ENCODE measurements around the gene TLX2.

The TLX2 gene

DNA sequence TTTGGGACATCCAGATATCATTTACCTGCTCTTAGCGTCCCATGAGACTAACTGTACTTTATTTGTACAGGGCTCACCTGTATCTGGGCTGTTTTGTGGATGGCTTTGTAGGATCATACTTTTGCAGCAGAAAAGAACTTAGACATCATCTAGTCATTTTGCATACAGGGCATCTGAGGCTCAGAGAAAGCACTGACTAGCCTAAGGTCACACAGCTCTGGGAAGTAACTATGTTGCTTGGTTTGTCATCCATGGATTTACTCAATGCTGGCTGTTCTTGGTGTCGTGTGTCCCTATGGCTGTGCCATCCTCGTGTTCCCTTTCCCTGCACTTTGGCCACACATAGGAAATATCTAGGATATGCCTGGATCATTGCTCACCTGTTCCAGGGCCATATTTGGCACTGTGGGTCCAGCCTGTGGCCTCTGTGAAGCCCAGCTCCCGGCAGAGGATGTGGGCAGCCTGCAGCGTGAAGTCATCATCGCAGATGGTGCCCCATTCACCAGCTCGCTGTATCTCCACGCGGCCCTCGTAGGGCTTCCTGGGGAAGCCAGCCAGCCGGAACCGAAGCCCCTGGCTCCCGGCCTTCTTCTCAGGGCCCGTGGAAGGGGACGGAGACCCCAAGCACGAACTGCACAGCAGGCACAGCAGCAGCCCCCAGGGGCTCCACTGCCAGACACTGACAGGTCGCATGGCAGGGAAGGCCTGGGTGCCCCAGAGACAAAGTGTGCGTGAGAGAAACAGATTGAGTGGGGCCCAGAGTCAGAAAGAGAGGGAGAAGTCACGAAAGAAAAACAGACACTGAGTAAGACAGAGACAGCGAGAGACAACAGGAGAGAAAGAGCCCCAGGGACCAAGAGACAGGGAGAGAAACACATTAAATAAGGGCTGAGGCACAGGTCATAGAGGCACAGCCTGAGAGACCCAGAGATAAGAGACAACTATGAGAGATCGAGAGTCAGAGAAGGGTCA lies 38.0 kb downstream of the TLX2 start:
- DNase-seq (ENCODE audit: extremely low read depth, low read depth): no peak
- H3K4me3 ChIP-seq (replicated peaks; ENCODE audit: low read depth, low read length): peak overlapping the region; percentile 73
- TF ChIP-seq, protein P1, sequence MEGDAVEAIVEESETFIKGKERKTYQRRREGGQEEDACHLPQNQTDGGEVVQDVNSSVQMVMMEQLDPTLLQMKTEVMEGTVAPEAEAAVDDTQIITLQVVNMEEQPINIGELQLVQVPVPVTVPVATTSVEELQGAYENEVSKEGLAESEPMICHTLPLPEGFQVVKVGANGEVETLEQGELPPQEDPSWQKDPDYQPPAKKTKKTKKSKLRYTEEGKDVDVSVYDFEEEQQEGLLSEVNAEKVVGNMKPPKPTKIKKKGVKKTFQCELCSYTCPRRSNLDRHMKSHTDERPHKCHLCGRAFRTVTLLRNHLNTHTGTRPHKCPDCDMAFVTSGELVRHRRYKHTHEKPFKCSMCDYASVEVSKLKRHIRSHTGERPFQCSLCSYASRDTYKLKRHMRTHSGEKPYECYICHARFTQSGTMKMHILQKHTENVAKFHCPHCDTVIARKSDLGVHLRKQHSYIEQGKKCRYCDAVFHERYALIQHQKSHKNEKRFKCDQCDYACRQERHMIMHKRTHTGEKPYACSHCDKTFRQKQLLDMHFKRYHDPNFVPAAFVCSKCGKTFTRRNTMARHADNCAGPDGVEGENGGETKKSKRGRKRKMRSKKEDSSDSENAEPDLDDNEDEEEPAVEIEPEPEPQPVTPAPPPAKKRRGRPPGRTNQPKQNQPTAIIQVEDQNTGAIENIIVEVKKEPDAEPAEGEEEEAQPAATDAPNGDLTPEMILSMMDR (IDR thresholded peaks at IDR 0.05; ENCODE audit: low read depth, low read length, missing control alignments): no peak

DNA sequence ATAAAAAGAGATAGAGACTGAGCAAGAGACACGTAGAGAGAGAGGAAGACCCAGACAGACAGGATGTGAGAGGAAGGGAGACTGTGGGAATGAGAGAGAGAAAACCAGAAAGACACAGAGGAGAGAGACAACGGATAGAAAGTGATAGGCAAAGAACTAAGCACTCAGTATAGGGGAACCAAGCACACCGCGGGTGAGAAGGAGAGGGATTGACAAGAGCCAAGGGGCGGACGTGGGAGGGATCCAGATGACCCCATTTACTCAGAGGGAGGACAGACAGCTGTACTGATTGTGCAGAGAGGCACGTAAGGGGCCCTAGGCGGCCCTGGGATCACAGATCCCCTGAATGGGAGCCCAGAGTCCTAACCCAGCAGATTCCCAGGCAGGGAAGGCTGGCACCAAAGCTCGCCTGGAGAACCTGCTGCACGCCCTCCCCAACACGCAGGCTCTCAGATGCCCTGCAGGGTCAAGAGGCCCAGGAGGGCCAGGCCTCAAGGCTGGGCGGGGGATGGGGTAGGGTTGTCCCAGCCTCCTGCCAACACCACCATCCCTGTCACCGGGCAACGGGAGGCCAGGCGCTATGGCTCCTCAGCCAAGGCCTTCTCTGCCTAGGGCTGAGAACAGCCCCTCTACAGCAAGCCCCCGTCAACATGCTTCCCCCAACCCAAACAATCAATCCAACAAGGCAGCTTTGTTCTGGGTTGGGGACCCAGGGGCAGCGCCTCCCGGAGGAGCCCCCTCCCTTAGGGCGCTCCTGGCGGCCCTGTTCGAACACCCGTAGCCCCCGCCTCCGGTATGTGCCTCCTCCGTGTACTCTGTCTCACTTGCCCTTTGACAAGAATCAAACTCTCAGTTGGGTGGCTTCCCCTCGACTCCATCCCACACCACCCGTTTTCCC lies 38.9 kb downstream of the TLX2 start:
- DNase-seq (ENCODE audit: extremely low read depth, low read depth): no peak

DNA sequence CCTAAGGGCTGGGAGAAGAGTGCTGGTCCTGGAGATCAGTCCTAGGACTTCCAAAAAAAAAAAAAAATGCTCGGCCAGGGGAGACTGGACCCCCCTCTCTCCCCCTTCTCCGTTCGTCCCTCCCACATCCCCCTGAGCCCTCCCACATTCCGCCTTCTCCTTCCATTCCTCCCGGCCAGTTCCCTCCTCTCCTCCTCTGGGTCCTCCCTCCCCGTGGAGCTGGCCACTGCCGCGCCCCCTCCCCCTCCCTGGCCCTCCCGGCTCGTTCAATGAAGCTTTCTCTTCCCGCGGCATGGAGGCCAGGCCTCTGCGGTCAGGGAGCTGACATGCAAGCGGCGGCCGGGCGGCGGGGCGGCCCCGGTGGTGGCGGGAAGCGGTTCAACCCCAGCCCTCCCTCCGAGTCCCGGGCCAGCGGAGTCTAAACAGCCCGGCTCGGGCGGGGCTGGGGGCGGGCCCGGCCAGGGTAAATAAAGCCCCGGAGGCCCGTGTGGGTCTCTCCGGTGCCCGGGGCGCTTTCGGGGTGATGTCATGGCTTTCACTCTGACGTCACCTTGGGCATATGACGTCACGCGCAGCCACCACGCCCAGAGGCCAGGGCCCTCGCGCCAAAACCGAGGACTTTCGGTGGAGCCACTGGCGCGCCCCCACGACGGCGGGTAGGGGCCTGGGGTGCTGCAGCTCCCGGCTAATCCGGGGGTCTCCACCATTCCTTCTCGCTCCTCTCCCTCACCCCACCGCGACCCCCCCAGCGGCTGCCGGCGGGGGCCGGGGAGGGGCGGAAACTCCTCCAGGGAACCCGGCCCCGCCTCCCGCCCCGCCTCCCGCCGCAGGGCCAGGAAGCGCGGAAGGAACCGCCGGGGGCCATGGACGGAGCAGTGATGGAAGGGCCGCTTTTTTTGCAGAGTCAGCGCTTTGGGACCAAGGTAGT lies 39.9 kb downstream of the TLX2 start, which contains the start of the genes DOK1 and LOXL3:
TSS of gene DOK1 (plus strand) at position 829 of the 928 bp plus-strand sequence. CDS start at position 864, 35 bp downstream.
TSS of gene LOXL3 (minus strand) at position 51 of the 928 bp plus-strand sequence. CDS start 1,308 bp downstream, outside the sequence.
- DNase-seq (ENCODE audit: extremely low read depth, low read depth): no peak
- TF ChIP-seq, protein P1 (IDR thresholded peaks at IDR 0.05; ENCODE audit: low read depth, low read length, missing control alignments): no peak
- peak within 1 kb of the TSS; percentile 73 for H3K4me3 ChIP-seq (replicated peaks; ENCODE audit: low read depth, low read length)

More for the DNA sequence above, 38.9 kb downstream of the TLX2 start:
- peak overlapping the region; percentile 73 for H3K4me3 ChIP-seq (replicated peaks; ENCODE audit: low read depth, low read length)
- TF ChIP-seq, protein P1 (IDR thresholded peaks at IDR 0.05; ENCODE audit: low read depth, low read length, missing control alignments): no peak

DNA sequence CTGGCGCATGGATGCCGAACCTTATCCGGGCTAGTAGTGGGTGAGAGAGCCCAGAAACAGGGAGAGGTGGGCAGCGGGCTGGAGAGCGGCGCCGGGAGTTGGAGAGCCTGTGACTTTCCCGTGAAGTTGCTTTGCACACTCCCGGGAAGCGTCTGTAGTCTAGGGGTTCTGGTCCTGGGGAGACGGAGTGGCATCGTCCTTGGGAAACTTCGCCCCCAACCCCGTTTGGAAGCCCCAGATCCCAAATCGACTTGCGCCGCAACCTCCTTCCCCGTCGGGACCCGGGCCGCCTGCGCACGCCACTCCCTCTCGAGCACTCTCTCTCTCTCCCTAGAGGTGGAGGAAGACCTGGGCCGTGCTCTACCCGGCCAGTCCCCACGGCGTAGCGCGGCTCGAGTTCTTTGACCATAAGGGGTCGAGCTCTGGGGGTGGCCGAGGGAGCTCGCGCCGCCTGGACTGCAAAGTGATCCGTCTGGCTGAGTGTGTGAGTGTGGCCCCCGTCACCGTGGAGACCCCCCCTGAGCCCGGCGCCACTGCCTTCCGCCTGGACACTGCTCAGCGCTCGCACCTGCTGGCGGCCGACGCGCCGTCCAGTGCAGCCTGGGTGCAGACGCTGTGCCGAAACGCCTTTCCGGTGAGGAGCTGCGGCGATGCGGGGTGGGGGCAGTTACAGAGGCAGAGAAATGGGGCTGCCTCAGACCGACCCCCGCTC lies 40.7 kb downstream of the TLX2 start:
- DNase-seq (ENCODE audit: extremely low read depth, low read depth): no peak
- TF ChIP-seq, protein P1 (IDR thresholded peaks at IDR 0.05; ENCODE audit: low read depth, low read length, missing control alignments): no peak
- peak overlapping the region; percentile 73 for H3K4me3 ChIP-seq (replicated peaks; ENCODE audit: low read depth, low read length)

DNA sequence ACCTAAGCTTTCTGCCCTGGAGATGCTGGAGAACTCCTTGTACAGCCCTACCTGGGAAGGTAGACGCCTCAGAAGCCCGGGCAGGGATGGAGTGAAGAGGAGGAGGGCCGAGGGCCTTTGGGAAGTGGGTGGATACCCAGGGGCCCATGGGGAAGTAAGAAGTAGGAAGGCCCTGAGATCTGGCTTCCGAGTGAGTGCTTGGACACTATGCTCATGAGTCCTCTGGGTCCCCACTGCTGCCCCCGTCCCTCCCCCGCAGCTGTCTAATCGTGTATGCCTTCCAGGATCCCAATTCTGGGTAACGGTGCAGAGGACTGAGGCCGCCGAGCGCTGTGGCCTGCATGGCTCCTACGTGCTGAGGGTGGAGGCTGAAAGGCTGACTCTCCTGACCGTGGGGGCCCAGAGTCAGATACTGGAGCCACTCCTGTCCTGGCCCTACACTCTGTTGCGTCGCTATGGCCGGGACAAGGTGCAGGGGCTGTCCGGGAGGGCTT lies 41.4 kb downstream of the TLX2 start:
- TF ChIP-seq, protein P1 (IDR thresholded peaks at IDR 0.05; ENCODE audit: low read depth, low read length, missing control alignments): no peak
- peak overlapping the region; percentile 73 for H3K4me3 ChIP-seq (replicated peaks; ENCODE audit: low read depth, low read length)
- no peak for DNase-seq (ENCODE audit: extremely low read depth, low read depth)
